GM12878 (cell line): ENCODE data around the gene TEX50. TPM values are rescaled to one million over a fixed set of nuclear protein-coding genes. Genes with fewer than 3 reads are reported as not detected.

ENCODE experiments used
- polyA plus RNA-seq, 11 experiments: library from polyadenylated mRNA; depleted of rRNA in 4 of 11; unstranded in 6 of 11; stranded (reverse) in 5 of 11; fragments of >200 nt; fragmentation: Nextera tagmentation in 4 of 11; fragmentation: Illumina TruSeq in 1 of 11; extraction: Ambion mirVana in 4 of 11; extraction: Trizol in 1 of 11; gene quantifications; 1 replicate in 1 of 11; 2 replicates in 10 of 11; pipeline versions ENCODE4 v1.2.1 to v1.2.3, GENCODE V29; 2011 to 2016; ENCODE audit warnings: inconsistent platforms in 2 of 11, missing spikeins in 2 of 11, low read depth in 1 of 11
- total RNA-seq, 4 experiments: library from RNA; depleted of rRNA in 3 of 4; stranded (reverse); fragments of >200 nt in 3 of 4; fragmentation: Illumina TruSeq in 1 of 4; extraction: Trizol in 1 of 4; gene quantifications; 2 replicates each; pipeline versions ENCODE4 v1.2.1 to v1.2.3, GENCODE V29; 2013 to 2021

TEX50 gene
- total and polyA plus RNA-seq, 10 of the 15 experiments (the other 5 are each of a cell fraction or from before 2014, with no cell fraction given): not detected

Other genes with a start within 250 kb of the TEX50 start
Only the 7 nearest of the 8 such genes appear.
- gene PRDX6, start 158.0 kb upstream of the TEX50 start, total RNA-seq (2014; rRNA removed): 98.7 and 102 TPM in 2 replicates
- gene PRDX6, start 158.0 kb upstream of the TEX50 start, total RNA-seq (2014; rRNA removed; fragmentation: Illumina TruSeq; extraction: Trizol): 105 and 110 TPM in 2 replicates
- gene PRDX6, start 158.0 kb upstream of the TEX50 start, total RNA-seq (2021): 121 and 122 TPM in 2 replicates
- 145 and 151 TPM in 2 replicates for gene PRDX6, start 158.0 kb upstream of the TEX50 start, polyA plus RNA-seq (2011; rRNA removed)
- 130 and 143 TPM in 2 replicates for gene PRDX6, start 158.0 kb upstream of the TEX50 start, polyA plus RNA-seq (2014; fragmentation: Illumina TruSeq; extraction: Trizol)
- gene PRDX6, start 158.0 kb upstream of the TEX50 start, polyA plus RNA-seq (2014; fragmentation: Nextera tagmentation; extraction: Ambion mirVana): 100 to 1,000 TPM; 204 to 230 TPM
- gene PRDX6, start 158.0 kb upstream of the TEX50 start, polyA plus RNA-seq (2014; rRNA removed): 70.7 and 73.8 TPM in 2 replicates
- gene PRDX6, start 158.0 kb upstream of the TEX50 start, polyA plus RNA-seq (2016; fragmentation: Nextera tagmentation; extraction: Ambion mirVana): 100 to 1,000 TPM; 147 to 162 TPM
- not detected in 2 replicates for gene SLC9C2, start 32.3 kb upstream of the TEX50 start, total RNA-seq (2014; rRNA removed)
- gene SLC9C2, start 32.3 kb upstream of the TEX50 start, total RNA-seq (2014; rRNA removed; fragmentation: Illumina TruSeq; extraction: Trizol): not detected in 2 replicates
- gene SLC9C2, start 32.3 kb upstream of the TEX50 start, total RNA-seq (2021): not detected in 2 replicates
- not detected in 2 replicates for gene SLC9C2, start 32.3 kb upstream of the TEX50 start, polyA plus RNA-seq (2011; rRNA removed)
- gene SLC9C2, start 32.3 kb upstream of the TEX50 start, polyA plus RNA-seq (2014; fragmentation: Illumina TruSeq; extraction: Trizol): not detected in 2 replicates
- not detected for gene SLC9C2, start 32.3 kb upstream of the TEX50 start, polyA plus RNA-seq (2014; fragmentation: Nextera tagmentation; extraction: Ambion mirVana)
- not detected in 2 replicates for gene SLC9C2, start 32.3 kb upstream of the TEX50 start, polyA plus RNA-seq (2014; rRNA removed)
- not detected for gene SLC9C2, start 32.3 kb upstream of the TEX50 start, polyA plus RNA-seq (2016; fragmentation: Nextera tagmentation; extraction: Ambion mirVana)
- not detected in 2 replicates for gene ANKRD45, start 34.5 kb downstream of the TEX50 start, total RNA-seq (2014; rRNA removed)
- gene ANKRD45, start 34.5 kb downstream of the TEX50 start, total RNA-seq (2014; rRNA removed; fragmentation: Illumina TruSeq; extraction: Trizol): not detected in 2 replicates
- not detected in 2 replicates for gene ANKRD45, start 34.5 kb downstream of the TEX50 start, total RNA-seq (2021)
- 0.06 and 0.14 TPM in 2 replicates for gene ANKRD45, start 34.5 kb downstream of the TEX50 start, polyA plus RNA-seq (2011; rRNA removed)
- 0.04 TPM in 1 of 2 replicates, not detected in the other for gene ANKRD45, start 34.5 kb downstream of the TEX50 start, polyA plus RNA-seq (2014; fragmentation: Illumina TruSeq; extraction: Trizol)
- under 1 TPM in 1 of 2 experiments, not detected in 1; 0.13 TPM for gene ANKRD45, start 34.5 kb downstream of the TEX50 start, polyA plus RNA-seq (2014; fragmentation: Nextera tagmentation; extraction: Ambion mirVana)
- not detected in 2 replicates for gene ANKRD45, start 34.5 kb downstream of the TEX50 start, polyA plus RNA-seq (2014; rRNA removed)
- under 1 TPM; 0.09 to 0.15 TPM for gene ANKRD45, start 34.5 kb downstream of the TEX50 start, polyA plus RNA-seq (2016; fragmentation: Nextera tagmentation; extraction: Ambion mirVana)
- 9.0 and 9.2 TPM in 2 replicates for gene KLHL20, start 79.6 kb downstream of the TEX50 start, total RNA-seq (2014; rRNA removed)
- 11.0 and 11.3 TPM in 2 replicates for gene KLHL20, start 79.6 kb downstream of the TEX50 start, total RNA-seq (2014; rRNA removed; fragmentation: Illumina TruSeq; extraction: Trizol)
- 12.5 and 14.0 TPM in 2 replicates for gene KLHL20, start 79.6 kb downstream of the TEX50 start, total RNA-seq (2021)
- gene KLHL20, start 79.6 kb downstream of the TEX50 start, polyA plus RNA-seq (2011; rRNA removed): 12.7 and 14.3 TPM in 2 replicates
- gene KLHL20, start 79.6 kb downstream of the TEX50 start, polyA plus RNA-seq (2014; fragmentation: Illumina TruSeq; extraction: Trizol): 12.0 and 13.1 TPM in 2 replicates
- 1 to 10 TPM; 3.8 to 5.8 TPM for gene KLHL20, start 79.6 kb downstream of the TEX50 start, polyA plus RNA-seq (2014; fragmentation: Nextera tagmentation; extraction: Ambion mirVana)
- 8.6 and 9.1 TPM in 2 replicates for gene KLHL20, start 79.6 kb downstream of the TEX50 start, polyA plus RNA-seq (2014; rRNA removed)
- 10 to 100 TPM in 1 of 2 experiments, 1 to 10 TPM in 1; 7.0 to 10.8 TPM for gene KLHL20, start 79.6 kb downstream of the TEX50 start, polyA plus RNA-seq (2016; fragmentation: Nextera tagmentation; extraction: Ambion mirVana)
- 32.0 and 36.3 TPM in 2 replicates for gene DARS2, start 189.3 kb downstream of the TEX50 start, total RNA-seq (2014; rRNA removed)
- gene DARS2, start 189.3 kb downstream of the TEX50 start, total RNA-seq (2014; rRNA removed; fragmentation: Illumina TruSeq; extraction: Trizol): 40.6 and 41.6 TPM in 2 replicates
- 32.7 and 35.4 TPM in 2 replicates for gene DARS2, start 189.3 kb downstream of the TEX50 start, total RNA-seq (2021)
- 65.9 and 80.4 TPM in 2 replicates for gene DARS2, start 189.3 kb downstream of the TEX50 start, polyA plus RNA-seq (2011; rRNA removed)
- 50.4 and 60.4 TPM in 2 replicates for gene DARS2, start 189.3 kb downstream of the TEX50 start, polyA plus RNA-seq (2014; fragmentation: Illumina TruSeq; extraction: Trizol)
- 10 to 100 TPM; 23.9 to 25.2 TPM for gene DARS2, start 189.3 kb downstream of the TEX50 start, polyA plus RNA-seq (2014; fragmentation: Nextera tagmentation; extraction: Ambion mirVana)
- 29.4 and 34.0 TPM in 2 replicates for gene DARS2, start 189.3 kb downstream of the TEX50 start, polyA plus RNA-seq (2014; rRNA removed)
- gene DARS2, start 189.3 kb downstream of the TEX50 start, polyA plus RNA-seq (2016; fragmentation: Nextera tagmentation; extraction: Ambion mirVana): 10 to 100 TPM; 64.2 to 69.7 TPM
- gene CENPL, start 189.5 kb downstream of the TEX50 start, total RNA-seq (2014; rRNA removed): 27.6 and 31.0 TPM in 2 replicates
- 25.8 and 32.1 TPM in 2 replicates for gene CENPL, start 189.5 kb downstream of the TEX50 start, total RNA-seq (2014; rRNA removed; fragmentation: Illumina TruSeq; extraction: Trizol)
- 16.5 and 19.3 TPM in 2 replicates for gene CENPL, start 189.5 kb downstream of the TEX50 start, total RNA-seq (2021)
- 21.2 and 28.6 TPM in 2 replicates for gene CENPL, start 189.5 kb downstream of the TEX50 start, polyA plus RNA-seq (2011; rRNA removed)
- 20.8 and 20.9 TPM in 2 replicates for gene CENPL, start 189.5 kb downstream of the TEX50 start, polyA plus RNA-seq (2014; fragmentation: Illumina TruSeq; extraction: Trizol)
- gene CENPL, start 189.5 kb downstream of the TEX50 start, polyA plus RNA-seq (2014; fragmentation: Nextera tagmentation; extraction: Ambion mirVana): 10 to 100 TPM; 14.9 to 26.7 TPM
- gene CENPL, start 189.5 kb downstream of the TEX50 start, polyA plus RNA-seq (2014; rRNA removed): 19.6 and 22.4 TPM in 2 replicates
- gene CENPL, start 189.5 kb downstream of the TEX50 start, polyA plus RNA-seq (2016; fragmentation: Nextera tagmentation; extraction: Ambion mirVana): 10 to 100 TPM; 26.5 to 26.7 TPM
- gene GAS5, start 232.7 kb downstream of the TEX50 start, total RNA-seq (2014; rRNA removed): 597 and 727 TPM in 2 replicates
- 722 and 746 TPM in 2 replicates for gene GAS5, start 232.7 kb downstream of the TEX50 start, total RNA-seq (2014; rRNA removed; fragmentation: Illumina TruSeq; extraction: Trizol)
- gene GAS5, start 232.7 kb downstream of the TEX50 start, total RNA-seq (2021): 550 and 569 TPM in 2 replicates
- gene GAS5, start 232.7 kb downstream of the TEX50 start, polyA plus RNA-seq (2011; rRNA removed): 1,137 and 1,297 TPM in 2 replicates
- gene GAS5, start 232.7 kb downstream of the TEX50 start, polyA plus RNA-seq (2014; fragmentation: Illumina TruSeq; extraction: Trizol): 810 and 918 TPM in 2 replicates
- 100 to 1,000 TPM; 804 to 930 TPM for gene GAS5, start 232.7 kb downstream of the TEX50 start, polyA plus RNA-seq (2014; fragmentation: Nextera tagmentation; extraction: Ambion mirVana)
- gene GAS5, start 232.7 kb downstream of the TEX50 start, polyA plus RNA-seq (2014; rRNA removed): 561 and 676 TPM in 2 replicates
- 100 to 1,000 TPM; 289 TPM for gene GAS5, start 232.7 kb downstream of the TEX50 start, polyA plus RNA-seq (2016; fragmentation: Nextera tagmentation; extraction: Ambion mirVana)